ENCODE results near the gene SH3RF3.

DNA sequence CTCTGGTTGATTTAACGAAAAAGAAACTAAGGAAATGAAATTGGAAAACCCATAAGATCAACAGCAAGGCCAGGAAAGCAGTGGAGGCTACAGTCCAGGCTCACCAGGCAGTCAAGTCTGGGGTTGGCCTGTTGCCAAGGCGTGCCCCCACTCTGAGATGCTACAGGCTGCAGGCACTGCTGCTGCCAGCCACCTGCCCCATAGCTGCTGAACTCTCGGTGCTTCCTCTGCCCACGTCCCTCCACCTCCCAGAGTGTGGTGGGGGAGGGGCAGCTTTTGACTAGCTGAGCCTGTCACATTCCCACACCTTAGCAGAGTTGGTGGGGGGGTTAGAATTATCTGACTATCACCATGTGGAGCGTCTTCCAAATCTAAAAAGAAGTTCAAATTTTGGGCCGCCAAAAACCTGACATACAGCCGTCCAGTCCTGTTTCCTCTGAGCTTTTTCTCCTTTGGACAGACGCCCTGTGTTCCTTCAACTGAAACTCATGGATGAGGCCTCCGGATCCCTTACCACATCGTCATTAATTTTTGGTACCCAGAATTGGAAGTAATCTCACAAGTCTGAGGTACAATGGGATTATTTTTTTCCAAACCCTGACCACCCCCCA lies 3.9 kb upstream of the SH3RF3 start:
- TF ChIP-seq CTCF (IDR thresholded peaks at IDR 0.05) (no peak), NFE2L1 (CRISPR knock-in tag; IDR thresholded peaks at IDR 0.05) (no peak), NR2C2 (CRISPR knock-in tag; IDR thresholded peaks at IDR 0.05) (no peak), ATF2 (CRISPR knock-in tag; IDR thresholded peaks at IDR 0.05; ENCODE audit: borderline replicate concordance, low read depth) (no peak)

All from WTC11 (cell line).